PFSK-1 (cell line): ENCODE results near the gene MVK.

Experiments
- FOXP2 ChIP-seq: optimal IDR thresholded peaks from 2 replicates; pipeline ENCODE3; 2011; ENCODE audit warnings: borderline replicate concordance, control low read depth, inconsistent platforms; ENCODE audit not compliant: insufficient read depth; ENCODE audit errors: extremely low read length, extremely low read depth
- POLR2AphosphoS5 ChIP-seq: IDR thresholded peaks from 2 replicates; pipeline ENCODE4 v1.6.1; 2012; ENCODE audit warnings: low read depth, mild to moderate bottlenecking, control low read depth, low read length, moderate library complexity
- SIN3A ChIP-seq: IDR thresholded peaks from 2 replicates; pipeline ENCODE4 v1.6.1; 2012; ENCODE audit warnings: mild to moderate bottlenecking, low read length, moderate library complexity, borderline replicate concordance; ENCODE audit not compliant: insufficient read depth
- TAF1 ChIP-seq: IDR thresholded peaks from 2 replicates; pipeline ENCODE4 v1.6.1; 2012; ENCODE audit warnings: low read length, control low read depth, borderline replicate concordance; ENCODE audit not compliant: insufficient read depth
- TF ChIP-seq, protein P1 (sequence below), 2 experiments: IDR thresholded peaks; 2 replicates each; pipeline versions ENCODE4 v1.6.1 to v1.8.0; 2011 to 2012; ENCODE audit warnings: low read depth in 2 of 2, low read length in 2 of 2, control low read depth in 1 of 2, inconsistent platforms in 1 of 2, mild to moderate bottlenecking in 1 of 2, moderate library complexity in 1 of 2; ENCODE audit not compliant: insufficient read depth in 1 of 2

Gene MVK

DNA sequence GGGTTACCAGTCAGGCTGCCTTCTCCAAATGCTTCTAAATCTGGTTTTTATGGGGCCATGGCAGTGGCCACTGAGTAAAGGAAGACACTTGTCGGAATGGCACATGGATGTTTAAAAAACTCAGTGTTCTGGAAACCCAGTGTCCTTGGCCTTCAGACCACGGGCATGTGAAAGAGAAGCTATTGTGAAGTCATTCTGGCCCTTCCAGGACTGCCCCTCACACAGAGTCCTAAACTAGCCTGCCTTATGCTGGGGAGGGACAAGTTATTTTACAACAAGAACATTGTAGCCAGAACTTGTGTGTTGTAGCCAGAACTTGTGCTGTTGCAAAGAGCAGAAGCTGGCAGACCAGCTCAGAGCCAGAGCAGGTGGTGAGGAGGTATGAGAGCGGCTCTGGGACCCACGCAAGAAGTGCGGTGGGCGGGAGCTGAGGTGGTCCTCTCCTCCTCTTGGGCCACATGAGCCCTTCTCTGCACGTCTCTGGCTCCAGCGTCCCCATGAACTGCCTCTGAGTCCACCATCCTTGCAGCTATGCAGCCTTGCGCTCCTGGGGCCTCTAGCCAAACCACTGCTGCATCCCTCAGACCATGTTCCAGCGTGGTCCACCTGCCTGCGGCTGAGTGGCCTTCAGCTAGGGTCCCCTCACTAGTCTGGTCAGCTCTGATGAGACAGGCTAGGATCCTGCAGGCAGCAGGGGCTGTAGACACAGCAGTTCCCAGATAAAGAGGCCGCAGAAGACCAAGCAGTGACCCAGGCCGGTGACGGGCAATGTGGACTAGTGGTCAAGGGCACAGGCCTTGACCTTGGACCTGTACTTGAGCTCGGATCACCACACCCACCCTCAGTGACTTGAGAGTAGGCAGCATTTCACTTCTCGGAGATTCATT, 32.8 kb upstream of the MVK start:
- TF ChIP-seq TAF1 (no peak), SIN3A (no peak), FOXP2 (no peak)

GRCh38 chr12:109541413-109541726, 32.2 kb upstream of the MVK start:
- TF ChIP-seq POLR2AphosphoS5 (no peak), SIN3A (no peak), FOXP2 (no peak), TAF1 (no peak)
- TF ChIP-seq, protein P1, sequence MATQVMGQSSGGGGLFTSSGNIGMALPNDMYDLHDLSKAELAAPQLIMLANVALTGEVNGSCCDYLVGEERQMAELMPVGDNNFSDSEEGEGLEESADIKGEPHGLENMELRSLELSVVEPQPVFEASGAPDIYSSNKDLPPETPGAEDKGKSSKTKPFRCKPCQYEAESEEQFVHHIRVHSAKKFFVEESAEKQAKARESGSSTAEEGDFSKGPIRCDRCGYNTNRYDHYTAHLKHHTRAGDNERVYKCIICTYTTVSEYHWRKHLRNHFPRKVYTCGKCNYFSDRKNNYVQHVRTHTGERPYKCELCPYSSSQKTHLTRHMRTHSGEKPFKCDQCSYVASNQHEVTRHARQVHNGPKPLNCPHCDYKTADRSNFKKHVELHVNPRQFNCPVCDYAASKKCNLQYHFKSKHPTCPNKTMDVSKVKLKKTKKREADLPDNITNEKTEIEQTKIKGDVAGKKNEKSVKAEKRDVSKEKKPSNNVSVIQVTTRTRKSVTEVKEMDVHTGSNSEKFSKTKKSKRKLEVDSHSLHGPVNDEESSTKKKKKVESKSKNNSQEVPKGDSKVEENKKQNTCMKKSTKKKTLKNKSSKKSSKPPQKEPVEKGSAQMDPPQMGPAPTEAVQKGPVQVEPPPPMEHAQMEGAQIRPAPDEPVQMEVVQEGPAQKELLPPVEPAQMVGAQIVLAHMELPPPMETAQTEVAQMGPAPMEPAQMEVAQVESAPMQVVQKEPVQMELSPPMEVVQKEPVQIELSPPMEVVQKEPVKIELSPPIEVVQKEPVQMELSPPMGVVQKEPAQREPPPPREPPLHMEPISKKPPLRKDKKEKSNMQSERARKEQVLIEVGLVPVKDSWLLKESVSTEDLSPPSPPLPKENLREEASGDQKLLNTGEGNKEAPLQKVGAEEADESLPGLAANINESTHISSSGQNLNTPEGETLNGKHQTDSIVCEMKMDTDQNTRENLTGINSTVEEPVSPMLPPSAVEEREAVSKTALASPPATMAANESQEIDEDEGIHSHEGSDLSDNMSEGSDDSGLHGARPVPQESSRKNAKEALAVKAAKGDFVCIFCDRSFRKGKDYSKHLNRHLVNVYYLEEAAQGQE (IDR thresholded peaks at IDR 0.05; ENCODE audit: insufficient read depth in 1 of 2, low read depth in 2 of 2, low read length in 2 of 2) = no peak

DNA sequence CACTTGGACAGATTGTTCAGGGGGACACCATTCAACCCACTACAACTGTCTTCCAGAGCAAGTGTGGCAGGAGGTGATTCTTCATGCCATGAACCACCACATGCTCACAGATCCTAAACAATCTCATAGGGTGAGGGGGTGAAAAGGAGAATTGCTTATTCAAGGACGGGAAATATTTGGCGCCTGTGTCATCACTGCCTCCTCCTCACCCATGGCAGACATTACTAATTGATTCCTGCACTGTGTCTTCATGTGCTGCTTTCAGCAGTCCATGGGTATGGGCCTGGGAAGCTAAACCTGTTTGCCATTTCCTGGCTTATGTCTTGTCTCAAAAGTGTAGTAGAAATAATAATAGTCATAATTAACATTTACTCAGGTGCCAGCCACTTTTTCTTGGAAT, 31.6 kb upstream of the MVK start:
- no peak for TF ChIP-seq FOXP2
- TF ChIP-seq POLR2AphosphoS5 = no peak
- TF ChIP-seq TAF1 = no peak
- TF ChIP-seq, protein P1 (IDR thresholded peaks at IDR 0.05; ENCODE audit: insufficient read depth in 1 of 2, low read depth in 2 of 2, low read length in 2 of 2) = no peak
- no peak for TF ChIP-seq SIN3A

GRCh38 chr12:109542876-109543275, 30.7 kb upstream of the MVK start:
- TF ChIP-seq FOXP2 (no peak), TAF1 (no peak), POLR2AphosphoS5 (no peak), SIN3A (no peak)
- TF ChIP-seq, protein P1 (IDR thresholded peaks at IDR 0.05; ENCODE audit: insufficient read depth in 1 of 2, low read depth in 2 of 2, low read length in 2 of 2) = no peak

GRCh38 chr12:109544955-109545531, 28.6 kb upstream of the MVK start:
- no peak for TF ChIP-seq FOXP2
- TF ChIP-seq POLR2AphosphoS5 = no peak
- TF ChIP-seq SIN3A = no peak
- no peak for TF ChIP-seq TAF1
- TF ChIP-seq, protein P1 (IDR thresholded peaks at IDR 0.05; ENCODE audit: insufficient read depth in 1 of 2, low read depth in 2 of 2, low read length in 2 of 2) = no peak
